GM12872 (cell line): ENCODE measurements around the gene FMO1.

Experiments
- TF ChIP-seq, protein P1 (sequence below): IDR thresholded peaks from 3 replicates; pipeline ENCODE4 v1.5.1; 2011; ENCODE audit warnings: low read depth, mild to moderate bottlenecking, low read length, moderate library complexity; ENCODE audit not compliant: insufficient read depth

FMO1 gene

DNA sequence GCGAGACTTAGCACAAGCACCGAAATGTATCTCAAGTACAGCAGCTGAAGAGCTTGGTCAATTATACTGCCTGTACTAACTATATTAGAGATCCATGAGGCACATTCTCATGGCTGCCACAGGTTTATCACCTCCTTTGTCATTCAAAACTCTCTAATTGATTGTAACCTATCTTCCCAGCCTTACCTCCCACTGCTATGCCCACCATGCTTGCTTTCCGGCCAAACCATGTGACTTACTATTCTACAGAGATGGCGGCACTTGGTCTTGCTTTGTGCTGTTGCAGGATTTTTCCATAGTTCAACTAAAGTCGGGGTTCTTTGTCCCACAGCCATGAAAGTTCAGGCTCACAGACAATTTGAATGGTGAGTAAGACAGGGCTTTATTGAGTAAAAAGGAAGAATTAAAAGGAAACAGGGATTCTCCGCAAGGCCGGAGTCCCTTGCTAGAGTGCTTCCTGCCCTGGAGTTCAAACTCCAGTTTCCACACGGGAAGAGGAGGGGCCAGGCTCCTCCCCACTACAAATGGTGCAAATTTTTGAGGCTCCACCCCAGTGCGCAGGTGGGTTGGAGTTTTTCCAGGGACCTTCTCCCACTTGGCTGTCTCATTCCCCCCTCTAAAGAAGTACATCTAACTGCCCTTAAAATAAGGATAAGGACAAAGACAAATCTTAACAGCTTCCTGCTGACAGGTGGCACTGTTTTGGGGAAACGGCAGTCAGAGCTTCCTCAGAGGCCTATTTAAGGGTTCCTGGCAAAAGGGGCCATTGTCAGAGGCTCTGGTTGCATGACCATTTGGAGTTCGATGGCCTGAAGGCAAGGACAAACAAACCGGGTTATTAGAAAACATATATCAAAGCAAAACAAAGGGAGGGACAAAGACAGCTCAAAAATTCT, 34.5 kb upstream of the FMO1 start:
- TF ChIP-seq, protein P1, sequence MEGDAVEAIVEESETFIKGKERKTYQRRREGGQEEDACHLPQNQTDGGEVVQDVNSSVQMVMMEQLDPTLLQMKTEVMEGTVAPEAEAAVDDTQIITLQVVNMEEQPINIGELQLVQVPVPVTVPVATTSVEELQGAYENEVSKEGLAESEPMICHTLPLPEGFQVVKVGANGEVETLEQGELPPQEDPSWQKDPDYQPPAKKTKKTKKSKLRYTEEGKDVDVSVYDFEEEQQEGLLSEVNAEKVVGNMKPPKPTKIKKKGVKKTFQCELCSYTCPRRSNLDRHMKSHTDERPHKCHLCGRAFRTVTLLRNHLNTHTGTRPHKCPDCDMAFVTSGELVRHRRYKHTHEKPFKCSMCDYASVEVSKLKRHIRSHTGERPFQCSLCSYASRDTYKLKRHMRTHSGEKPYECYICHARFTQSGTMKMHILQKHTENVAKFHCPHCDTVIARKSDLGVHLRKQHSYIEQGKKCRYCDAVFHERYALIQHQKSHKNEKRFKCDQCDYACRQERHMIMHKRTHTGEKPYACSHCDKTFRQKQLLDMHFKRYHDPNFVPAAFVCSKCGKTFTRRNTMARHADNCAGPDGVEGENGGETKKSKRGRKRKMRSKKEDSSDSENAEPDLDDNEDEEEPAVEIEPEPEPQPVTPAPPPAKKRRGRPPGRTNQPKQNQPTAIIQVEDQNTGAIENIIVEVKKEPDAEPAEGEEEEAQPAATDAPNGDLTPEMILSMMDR: no peak

DNA sequence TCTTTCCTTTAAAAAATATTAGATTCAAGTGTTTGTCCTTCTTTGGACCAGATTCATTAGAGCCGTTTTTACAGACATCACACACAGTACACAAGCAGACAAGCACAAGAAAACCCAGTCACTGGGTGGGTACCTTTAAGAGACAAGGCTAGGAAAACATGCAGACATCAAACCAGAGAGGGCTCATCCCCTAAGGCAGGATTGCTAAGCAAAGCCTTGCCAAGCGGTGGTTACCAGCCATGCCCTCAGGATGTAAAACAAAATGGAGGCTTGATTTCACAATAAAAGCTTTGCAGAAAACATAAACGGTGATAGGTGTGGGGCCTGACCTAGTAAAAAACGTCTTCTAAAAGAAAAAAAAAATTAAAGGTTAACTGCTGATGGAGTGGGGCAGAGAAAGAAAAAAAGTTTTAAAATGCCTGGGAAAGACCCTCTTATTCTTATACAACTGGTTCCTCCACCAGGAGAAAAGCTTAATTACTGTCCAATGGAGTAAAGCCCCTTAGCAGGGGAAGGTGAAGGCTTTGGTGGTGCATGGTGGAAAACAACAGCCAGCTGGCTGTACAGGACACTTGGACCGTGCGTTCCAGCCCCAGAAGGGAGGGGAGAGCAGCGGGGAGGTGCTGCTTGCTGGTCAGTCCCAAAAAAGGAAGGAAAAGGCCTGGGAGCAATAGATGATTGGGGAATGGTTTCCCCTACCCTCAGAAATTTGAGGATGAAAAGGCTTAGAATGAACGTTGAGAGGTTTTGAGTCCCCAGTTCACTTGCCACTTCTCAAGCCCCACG, 30.4 kb upstream of the FMO1 start:
- TF ChIP-seq, protein P1: no peak

DNA sequence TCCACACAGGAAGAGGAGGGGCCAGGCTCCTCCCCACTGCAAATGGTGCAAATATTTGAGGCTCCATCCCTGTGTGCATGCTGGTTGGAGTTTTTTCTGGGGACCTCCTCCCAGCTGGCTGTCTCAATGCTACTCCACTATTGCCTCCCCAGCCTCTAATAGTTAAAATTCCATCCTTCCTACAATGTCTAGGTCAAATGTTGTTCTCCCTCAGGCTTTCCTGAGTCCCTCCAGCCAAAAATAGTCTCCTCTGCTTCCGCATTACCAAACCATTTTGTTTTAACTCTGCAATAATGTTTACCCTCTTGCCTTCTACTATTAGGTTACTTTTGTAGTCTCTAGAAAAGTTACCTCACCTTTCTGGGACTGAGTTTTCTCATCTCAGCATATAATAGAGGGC, 29.6 kb upstream of the FMO1 start:
- TF ChIP-seq, protein P1: no peak

DNA sequence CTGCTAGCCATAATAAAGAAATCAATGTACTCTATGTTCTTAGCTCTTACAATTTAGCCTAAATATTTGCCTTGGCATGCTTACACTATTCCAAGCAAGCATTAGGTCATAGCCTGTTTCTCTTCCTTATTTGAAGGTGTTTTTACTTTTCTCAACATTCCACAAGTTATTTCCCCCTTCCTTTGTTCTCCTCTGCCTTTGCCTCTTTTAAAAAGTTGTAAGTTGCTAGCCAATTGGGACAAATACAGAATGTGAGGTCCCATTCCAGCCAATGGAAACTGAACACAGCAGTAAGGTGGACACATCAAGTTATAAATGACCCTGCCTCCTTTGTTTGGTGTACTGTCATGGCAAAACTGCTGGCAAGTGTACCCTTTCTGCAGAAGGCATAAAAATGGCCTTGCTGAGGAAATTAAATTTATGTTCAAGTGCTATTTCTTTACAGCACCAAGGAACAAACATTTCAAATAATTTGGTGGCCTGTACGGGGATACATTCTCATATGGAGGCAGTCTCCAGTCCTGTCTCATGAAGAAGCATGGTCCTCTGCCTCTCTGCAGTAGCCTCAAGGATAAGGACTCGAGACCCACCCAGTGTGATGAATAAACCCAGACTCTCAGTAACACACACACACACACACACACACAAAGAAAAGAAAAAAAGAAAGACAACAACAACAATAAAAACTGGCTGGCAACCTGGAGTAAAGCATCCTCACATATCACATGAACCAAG, 28.8 kb upstream of the FMO1 start:
- TF ChIP-seq, protein P1: no peak

DNA sequence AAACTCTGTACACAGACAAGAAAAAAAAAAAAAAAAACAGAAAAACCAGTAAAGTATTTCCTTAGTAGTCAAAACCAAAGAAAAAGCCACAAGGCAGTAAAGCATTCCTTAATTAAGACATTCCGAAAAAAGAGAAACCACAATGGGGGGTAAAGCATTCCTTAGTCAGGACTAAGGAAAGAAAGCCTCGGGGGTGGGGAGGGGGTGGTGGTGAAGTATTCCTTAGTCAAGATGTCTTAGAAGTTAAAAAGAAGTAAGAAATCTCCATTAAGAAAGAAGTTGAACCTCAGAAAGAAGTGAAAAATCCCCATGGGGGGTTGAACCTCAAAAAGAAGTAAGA, 28.2 kb upstream of the FMO1 start:
- TF ChIP-seq, protein P1: no peak

DNA sequence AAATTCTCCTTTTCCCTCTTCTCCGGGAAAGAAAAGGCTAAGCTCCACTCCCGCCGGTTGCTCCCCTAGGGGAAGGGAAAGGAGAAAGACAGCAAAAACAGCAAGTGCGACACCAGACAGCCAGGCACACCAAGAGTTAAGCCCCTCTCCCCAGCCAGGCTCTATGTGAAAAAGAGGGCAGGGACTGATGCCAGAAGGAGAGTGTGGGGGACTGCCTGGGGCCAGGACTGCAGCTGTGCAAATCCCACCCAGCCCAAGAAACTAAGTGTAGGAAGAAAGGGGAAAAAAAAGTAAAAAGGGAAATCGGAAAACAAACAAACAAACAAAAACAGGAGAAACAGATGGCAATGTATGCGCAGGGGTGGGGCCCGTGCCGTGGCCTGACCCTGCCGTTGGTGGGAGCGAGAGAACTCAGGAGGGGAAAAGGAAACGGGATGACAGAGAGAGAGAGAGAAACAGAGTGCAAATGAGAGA, 27.7 kb upstream of the FMO1 start:
- TF ChIP-seq, protein P1: no peak
